Astrocyte of the hippocampus (primary cell): ENCODE measurements around the gene TCEANC2.
"Not testable (repeated sequence)": the region's sequence is repeated elsewhere in the genome, so short reads cannot be mapped to it uniquely, and the experiment has no call there.

Experiments used
- DNase-seq: peaks from one replicate; pipeline ENCODE4 v3.0.0; 2011; ENCODE audit warnings: low read depth, low spot score

TCEANC2 gene

GRCh38 chr1:54086754-54087153, 33.3 kb downstream of the TCEANC2 start:
- DNase-seq: no peak

- DNase-seq: no peak
Measured at GRCh38 chr1:54088385-54088784, 35.0 kb downstream of the TCEANC2 start.

GRCh38 chr1:54091666-54092065, 38.3 kb downstream of the TCEANC2 start:
- DNase-seq: no peak

- no peak for DNase-seq
Measured at GRCh38 chr1:54094001-54094729, 40.8 kb downstream of the TCEANC2 start.

- not testable (repeated sequence) for DNase-seq
Measured at GRCh38 chr1:54094730-54095105, 41.3 kb downstream of the TCEANC2 start.

- no peak for DNase-seq
Measured at GRCh38 chr1:54095546-54096226, 42.3 kb downstream of the TCEANC2 start.

- no peak for DNase-seq
Measured at GRCh38 chr1:54096227-54096876, 42.9 kb downstream of the TCEANC2 start.

GRCh38 chr1:54096877-54097240, 43.5 kb downstream of the TCEANC2 start:
- no peak for DNase-seq

GRCh38 chr1:54099061-54099610, 45.7 kb downstream of the TCEANC2 start:
- DNase-seq: no peak

- no peak for DNase-seq
Measured at GRCh38 chr1:54100500-54100899, 47.1 kb downstream of the TCEANC2 start.

GRCh38 chr1:54103414-54103813, 50.0 kb downstream of the TCEANC2 start:
- DNase-seq: no peak

- DNase-seq: not testable (repeated sequence)
Measured at GRCh38 chr1:54104613-54105012, 51.2 kb downstream of the TCEANC2 start.

- no peak for DNase-seq
Measured at GRCh38 chr1:54105080-54105479, 51.7 kb downstream of the TCEANC2 start.

- no peak for DNase-seq
Measured at GRCh38 chr1:54105736-54106269, 52.4 kb downstream of the TCEANC2 start.

- DNase-seq: peak; percentile 17
Measured at GRCh38 chr1:54107131-54107530, 53.7 kb downstream of the TCEANC2 start.

GRCh38 chr1:54108156-54108555, 54.7 kb downstream of the TCEANC2 start:
- DNase-seq: no peak

GRCh38 chr1:54109129-54110090, 56.0 kb downstream of the TCEANC2 start:
- no peak for DNase-seq

GRCh38 chr1:54110996-54111395, 57.6 kb downstream of the TCEANC2 start:
- DNase-seq: no peak

- DNase-seq: no peak
Measured at GRCh38 chr1:54111624-54112023, 58.2 kb downstream of the TCEANC2 start.

- DNase-seq: no peak
Measured at GRCh38 chr1:54112027-54112426, 58.6 kb downstream of the TCEANC2 start.

- DNase-seq: no peak
Measured at GRCh38 chr1:54112705-54113368, 59.4 kb downstream of the TCEANC2 start.
